Osteocyte (in vitro differentiated cells): ENCODE measurements around the gene LAD1. TPM values are rescaled to one million over a fixed set of nuclear protein-coding genes. Genes with fewer than 3 reads are reported as not detected.

Experiments
- DNase-seq: peaks from one replicate; pipeline ENCODE4 v3.0.0; 2021; ENCODE audit warnings: mixed read lengths; ENCODE audit not compliant: unreplicated experiment; ENCODE audit errors: extremely low spot score
- H3K27ac Mint-ChIP-seq: one replicate; pipeline ENCODE4 v1.8.0; 2021; ENCODE audit warnings: mild to moderate bottlenecking, mixed read lengths; ENCODE audit not compliant: unreplicated experiment
- H3K27me3 Mint-ChIP-seq: one replicate; pipeline ENCODE4 v1.8.0; 2021; ENCODE audit warnings: mixed read lengths; ENCODE audit not compliant: unreplicated experiment
- H3K36me3 Mint-ChIP-seq: one replicate; pipeline ENCODE4 v1.8.0; 2021; ENCODE audit warnings: mixed read lengths; ENCODE audit not compliant: unreplicated experiment
- H3K4me1 Mint-ChIP-seq: one replicate; pipeline ENCODE4 v1.8.0; 2021; ENCODE audit warnings: mixed read lengths; ENCODE audit not compliant: unreplicated experiment
- H3K4me3 Mint-ChIP-seq: one replicate; pipeline ENCODE4 v1.8.0; 2021; ENCODE audit warnings: mild to moderate bottlenecking, moderate library complexity, mixed read lengths; ENCODE audit not compliant: unreplicated experiment
- H3K9me3 Mint-ChIP-seq: one replicate; pipeline ENCODE4 v1.8.0; 2021; ENCODE audit warnings: mixed read lengths; ENCODE audit not compliant: unreplicated experiment
- CTCF ChIP-seq: fragments of 200-600 bp; sonication (generic); IDR thresholded peaks from 2 replicates; pipeline ENCODE4 v1.5.0; 2021; ENCODE audit warnings: antibody characterized with exemption, mild to moderate bottlenecking, moderate library complexity
- long read RNA-seq: library from polyadenylated mRNA; unstranded; transcript quantifications from one replicate; pipeline ENCODE4 v2.0.0, GENCODE V29; 2021
- total RNA-seq: library from RNA; stranded (reverse); gene quantifications from 2 replicates; pipeline ENCODE4 v1.2.1, GENCODE V29; 2021

The LAD1 gene
- total RNA-seq = 0.16 and 0.91 TPM in 2 replicates
- long read RNA-seq = 0 reads

GRCh38 chr1:201399018-201399351, at the start of gene LAD1:
TSS of gene LAD1 (minus strand) at chr1:201399324. CDS start at chr1:201399306, 18 bp downstream.
- Mint-ChIP-seq H3K9me3 (no peaks in the 10 kb centered on the region), H3K4me3 (peak within 1 kb of the TSS; percentile 42), H3K27me3 (peaks cover 33% of the 10 kb centered on the region), H3K4me1 (peaks cover 11% of the 10 kb centered on the region), H3K27ac (no peak within 1 kb of the TSS), H3K36me3 (no peaks in the 10 kb centered on the region)
- TF ChIP-seq CTCF = no peak
- no peak for DNase-seq

GRCh38 chr1:201447903-201448871, 49.1 kb upstream of the LAD1 start:
- Mint-ChIP-seq H3K4me3 (no peak overlapping the region), H3K4me1 (peaks cover 12% of the 10 kb centered on the region), H3K27ac (no peak overlapping the region), H3K36me3 (no peaks in the 10 kb centered on the region), H3K9me3 (no peaks in the 10 kb centered on the region), H3K27me3 (no peaks in the 10 kb centered on the region)
- TF ChIP-seq CTCF = peak; percentile 75
- DNase-seq = no peak

- Mint-ChIP-seq H3K36me3 (no peaks in the 10 kb centered on the region), H3K4me3 (no peak overlapping the region), H3K9me3 (peaks cover 11% of the 10 kb centered on the region), H3K27ac (no peak overlapping the region), H3K27me3 (no peaks in the 10 kb centered on the region), H3K4me1 (peaks cover 6% of the 10 kb centered on the region)
- TF ChIP-seq CTCF = no peak
- DNase-seq = no peak
Measured at GRCh38 chr1:201445310-201445709, 46.2 kb upstream of the LAD1 start.

GRCh38 chr1:201444792-201445191, 45.7 kb upstream of the LAD1 start:
- Mint-ChIP-seq H3K9me3 (peaks cover 11% of the 10 kb centered on the region), H3K27ac (no peak overlapping the region), H3K4me3 (no peak overlapping the region), H3K27me3 (no peaks in the 10 kb centered on the region), H3K36me3 (no peaks in the 10 kb centered on the region), H3K4me1 (peaks cover 6% of the 10 kb centered on the region)
- no peak for DNase-seq
- no peak for TF ChIP-seq CTCF

GRCh38 chr1:201443747-201444146, 44.6 kb upstream of the LAD1 start:
- no peak overlapping the region for H3K27ac Mint-ChIP-seq
- H3K4me3 Mint-ChIP-seq = no peak overlapping the region
- H3K27me3 Mint-ChIP-seq = no peaks in the 10 kb centered on the region
- no peak for TF ChIP-seq CTCF
- peaks cover 6% of the 10 kb centered on the region for H3K4me1 Mint-ChIP-seq
- DNase-seq = no peak
- H3K36me3 Mint-ChIP-seq = no peaks in the 10 kb centered on the region
- peaks cover 11% of the 10 kb centered on the region for H3K9me3 Mint-ChIP-seq
